PC-9 (cell line): Measurements from ENCODE around the gene ROBO1.

Experiments used
- CTCF ChIP-seq: fragments of 200-600 bp; sonication (generic); conservative IDR thresholded peaks from 2 replicates; pipeline ENCODE4 v1.6.1; 2017; ENCODE audit warnings: mixed run types, antibody characterized with exemption, mild to moderate bottlenecking, moderate library complexity
- EZH2 ChIP-seq: fragments of 200-600 bp; sonication (generic); IDR thresholded peaks from 2 replicates; pipeline ENCODE4 v1.8.0; 2017; ENCODE audit warnings: antibody characterized with exemption, low read depth

- no peak for TF ChIP-seq CTCF
- TF ChIP-seq EZH2, result no peak
Measured at GRCh38 chr3:79057756-79058155, 710.0 kb downstream of the ROBO1 start.
